Activated B cell treated with CpG ODN at 0.5 μM for 24 hours (primary cell): ENCODE results near the gene RFX2. TPM values are rescaled to one million over a fixed set of nuclear protein-coding genes. Genes with fewer than 3 reads are reported as not detected.

ENCODE experiments used
- ATAC-seq: fragments of 200-7000 bp; cut with Tn5 transposase; one replicate; pipeline ENCODE4 v1.10.0; 2021; ENCODE audit warnings: low read depth, mild to moderate bottlenecking, moderate library complexity
- CTCF ChIA-PET: fragments of 350-600 bp; sonication (Branson Sonifier 250); formaldehyde crosslinking; loops from one replicate; lab custom pipeline; 2021; ENCODE audit warnings: antibody characterized with exemption; lab: Charles Lee
- POLR2A ChIA-PET: fragments of 350-600 bp; sonication (Branson Sonifier 250); formaldehyde crosslinking; loops from one replicate; lab custom pipeline; 2021; ENCODE audit warnings: antibody characterized with exemption; lab: Charles Lee
- DNase-seq: peaks from one replicate; pipeline ENCODE4 v3.0.0; 2022
- H3K27ac Mint-ChIP-seq: one replicate; pipeline ENCODE4 v1.8.0; 2020; ENCODE audit warnings: mixed read lengths
- H3K27me3 Mint-ChIP-seq: one replicate; pipeline ENCODE4 v1.8.0; 2021; ENCODE audit warnings: mixed read lengths
- H3K36me3 Mint-ChIP-seq: one replicate; pipeline ENCODE4 v1.8.0; 2021; ENCODE audit warnings: low read depth, mixed read lengths
- H3K4me1 Mint-ChIP-seq: one replicate; pipeline ENCODE4 v1.8.0; 2021; ENCODE audit warnings: mixed read lengths
- H3K4me3 Mint-ChIP-seq: one replicate; pipeline ENCODE4 v1.8.0; 2020; ENCODE audit warnings: mild to moderate bottlenecking, mixed read lengths
- H3K9me3 Mint-ChIP-seq: one replicate; pipeline ENCODE4 v1.8.0; 2020; ENCODE audit warnings: mixed read lengths
- intact Hi-C: fragments of 100-400 bp; cut with micrococcal nuclease; formaldehyde crosslinking; loops from one replicate; pipeline ENCODE4 v1.15.1; 2024
- total RNA-seq: library from RNA; stranded (reverse); gene quantifications from 2 replicates; pipeline ENCODE4 v1.2.3, GENCODE V29; 2022
- TF ChIP-seq, protein P1 (sequence below): fragments of 200-600 bp; IDR thresholded peaks from one replicate; pipeline ENCODE4 v1.8.0; 2022; ENCODE audit warnings: antibody characterized with exemption, mild to moderate bottlenecking

Gene RFX2
- total RNA-seq, 1 donor from 2014 or later = 7.0 TPM

DNA sequence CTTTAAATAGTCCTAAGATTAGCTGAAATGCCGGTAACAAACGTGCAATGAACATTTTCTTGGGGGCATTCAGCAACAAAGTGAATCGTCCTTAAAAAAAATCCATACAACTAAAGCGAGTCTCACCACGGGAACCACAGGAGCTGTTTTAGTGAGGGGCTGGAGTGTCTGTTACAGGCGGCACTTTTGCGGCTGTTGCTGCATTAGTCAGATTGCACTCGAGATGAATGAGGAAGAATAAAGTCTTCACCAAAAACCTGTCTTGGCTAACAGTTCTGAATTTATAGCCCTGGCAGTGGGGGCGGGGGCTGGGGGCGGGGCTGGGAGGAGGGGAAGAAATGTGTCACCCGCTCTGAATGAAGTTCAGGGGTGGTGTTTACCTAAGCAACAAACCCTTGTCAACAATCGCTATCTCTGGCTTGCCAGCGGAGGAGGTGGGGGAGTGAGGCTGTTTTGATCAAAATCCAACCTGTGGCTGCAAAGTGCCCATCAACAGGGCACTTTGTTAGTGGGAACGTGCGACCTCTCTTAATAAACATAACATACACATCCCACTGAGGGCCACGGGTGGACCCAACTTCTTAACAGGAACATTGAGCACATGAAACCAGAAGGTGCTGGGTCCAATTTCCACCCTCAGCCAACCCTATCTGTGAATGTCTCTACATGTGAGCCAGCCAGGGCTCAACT is 44.5 kb downstream of the RFX2 start:
- intact Hi-C loops = no loop called here
- peaks cover 8% of the 10 kb centered on the region for H3K4me1 Mint-ChIP-seq
- H3K27ac Mint-ChIP-seq = no peak overlapping the region
- TF ChIP-seq, protein P1, sequence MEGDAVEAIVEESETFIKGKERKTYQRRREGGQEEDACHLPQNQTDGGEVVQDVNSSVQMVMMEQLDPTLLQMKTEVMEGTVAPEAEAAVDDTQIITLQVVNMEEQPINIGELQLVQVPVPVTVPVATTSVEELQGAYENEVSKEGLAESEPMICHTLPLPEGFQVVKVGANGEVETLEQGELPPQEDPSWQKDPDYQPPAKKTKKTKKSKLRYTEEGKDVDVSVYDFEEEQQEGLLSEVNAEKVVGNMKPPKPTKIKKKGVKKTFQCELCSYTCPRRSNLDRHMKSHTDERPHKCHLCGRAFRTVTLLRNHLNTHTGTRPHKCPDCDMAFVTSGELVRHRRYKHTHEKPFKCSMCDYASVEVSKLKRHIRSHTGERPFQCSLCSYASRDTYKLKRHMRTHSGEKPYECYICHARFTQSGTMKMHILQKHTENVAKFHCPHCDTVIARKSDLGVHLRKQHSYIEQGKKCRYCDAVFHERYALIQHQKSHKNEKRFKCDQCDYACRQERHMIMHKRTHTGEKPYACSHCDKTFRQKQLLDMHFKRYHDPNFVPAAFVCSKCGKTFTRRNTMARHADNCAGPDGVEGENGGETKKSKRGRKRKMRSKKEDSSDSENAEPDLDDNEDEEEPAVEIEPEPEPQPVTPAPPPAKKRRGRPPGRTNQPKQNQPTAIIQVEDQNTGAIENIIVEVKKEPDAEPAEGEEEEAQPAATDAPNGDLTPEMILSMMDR = no peak
- H3K27me3 Mint-ChIP-seq = peaks cover 9% of the 10 kb centered on the region
- H3K9me3 Mint-ChIP-seq = no peaks in the 10 kb centered on the region
- ChIA-PET POLR2A (no interaction called here), CTCF (no interaction called here)
- ATAC-seq = no peak
- no peaks in the 10 kb centered on the region for H3K36me3 Mint-ChIP-seq
- H3K4me3 Mint-ChIP-seq = no peak overlapping the region
- no peak for DNase-seq

DNA sequence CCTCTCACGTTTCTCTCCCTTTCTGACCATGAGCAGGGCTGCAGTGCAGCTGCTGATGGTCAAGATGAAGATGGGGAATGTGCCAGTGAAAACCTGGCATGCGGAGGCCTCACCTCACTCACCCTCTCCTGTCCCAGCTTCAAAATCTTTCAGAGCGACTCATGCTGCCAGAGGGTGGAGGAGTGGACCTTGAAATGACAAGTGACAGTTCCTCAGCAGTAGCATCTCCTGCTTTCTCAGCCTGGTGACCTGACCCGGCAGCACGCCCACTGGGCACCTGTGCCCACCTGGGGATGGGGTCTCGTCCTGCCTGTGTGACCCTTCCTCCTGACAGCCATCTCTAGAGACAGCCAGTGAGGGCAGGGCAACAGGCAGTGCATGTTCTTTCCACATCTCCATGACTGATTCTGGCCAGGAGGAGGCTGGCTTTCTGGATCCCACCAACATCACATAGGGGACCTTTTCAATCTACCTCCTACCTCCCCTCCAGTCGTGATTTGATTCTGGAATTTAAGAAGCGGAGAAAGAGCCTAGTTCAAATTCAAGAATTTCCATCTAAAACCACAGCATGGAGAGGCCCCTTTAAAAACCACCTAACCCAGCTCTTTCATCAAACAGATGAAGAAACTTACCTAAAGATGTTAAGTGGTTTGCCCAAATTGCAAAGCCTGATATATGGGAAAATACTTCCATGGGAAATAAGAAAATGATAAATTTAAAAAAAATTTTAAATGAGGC is 45.8 kb downstream of the RFX2 start:
- Mint-ChIP-seq H3K36me3 (no peaks in the 10 kb centered on the region), H3K27me3 (peaks cover 9% of the 10 kb centered on the region), H3K9me3 (no peaks in the 10 kb centered on the region), H3K27ac (no peak overlapping the region), H3K4me1 (peaks cover 8% of the 10 kb centered on the region), H3K4me3 (no peak overlapping the region)
- ATAC-seq (no peak), DNase-seq (no peak)
- TF ChIP-seq, protein P1 = no peak
- CTCF ChIA-PET = no interaction called here
- intact Hi-C loops = no loop called here
- POLR2A ChIA-PET = no interaction called here

DNA sequence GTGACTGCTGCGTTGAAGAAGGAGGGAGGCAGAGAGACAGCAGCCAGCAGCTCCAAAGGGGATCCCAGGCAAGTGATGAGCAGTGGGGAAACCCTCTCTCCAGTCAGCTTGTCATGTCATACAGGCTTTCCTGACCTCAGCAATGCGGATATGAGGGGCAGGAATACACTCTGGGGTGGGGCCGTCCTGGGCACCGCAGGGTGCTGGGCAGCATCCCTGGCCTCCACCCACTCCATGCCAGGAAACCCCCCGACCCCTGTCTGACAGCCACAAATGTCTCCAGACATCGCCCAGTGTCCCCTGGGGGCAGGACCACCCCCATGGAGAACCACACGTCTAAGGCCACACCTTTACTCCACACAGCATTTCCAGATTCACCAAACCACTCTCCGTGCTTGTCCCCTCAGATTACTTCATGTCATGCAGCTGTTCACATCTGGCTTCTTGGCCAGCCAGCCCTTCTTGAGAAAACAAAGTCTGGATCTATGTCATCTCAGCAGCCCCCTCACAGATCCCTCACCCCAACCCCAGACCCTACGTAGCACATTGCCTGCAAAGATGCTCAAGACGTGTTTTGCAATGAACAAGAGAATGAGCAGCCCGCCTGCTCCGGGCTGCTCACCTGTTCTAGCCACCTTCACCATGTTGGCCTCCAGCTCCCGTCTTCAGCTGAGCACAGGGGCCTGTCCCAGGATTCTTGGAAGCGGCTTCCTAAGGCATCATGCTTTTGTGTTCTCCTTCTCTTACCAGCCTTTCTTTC is 46.5 kb downstream of the RFX2 start:
- no peaks in the 10 kb centered on the region for H3K9me3 Mint-ChIP-seq
- POLR2A ChIA-PET = no interaction called here
- peaks cover 9% of the 10 kb centered on the region for H3K27me3 Mint-ChIP-seq
- ATAC-seq (no peak), DNase-seq (no peak)
- no peak overlapping the region for H3K27ac Mint-ChIP-seq
- intact Hi-C loops = no loop called here
- CTCF ChIA-PET = no interaction called here
- H3K4me3 Mint-ChIP-seq = no peak overlapping the region
- H3K36me3 Mint-ChIP-seq = no peaks in the 10 kb centered on the region
- TF ChIP-seq, protein P1 = no peak
- H3K4me1 Mint-ChIP-seq = peaks cover 8% of the 10 kb centered on the region

DNA sequence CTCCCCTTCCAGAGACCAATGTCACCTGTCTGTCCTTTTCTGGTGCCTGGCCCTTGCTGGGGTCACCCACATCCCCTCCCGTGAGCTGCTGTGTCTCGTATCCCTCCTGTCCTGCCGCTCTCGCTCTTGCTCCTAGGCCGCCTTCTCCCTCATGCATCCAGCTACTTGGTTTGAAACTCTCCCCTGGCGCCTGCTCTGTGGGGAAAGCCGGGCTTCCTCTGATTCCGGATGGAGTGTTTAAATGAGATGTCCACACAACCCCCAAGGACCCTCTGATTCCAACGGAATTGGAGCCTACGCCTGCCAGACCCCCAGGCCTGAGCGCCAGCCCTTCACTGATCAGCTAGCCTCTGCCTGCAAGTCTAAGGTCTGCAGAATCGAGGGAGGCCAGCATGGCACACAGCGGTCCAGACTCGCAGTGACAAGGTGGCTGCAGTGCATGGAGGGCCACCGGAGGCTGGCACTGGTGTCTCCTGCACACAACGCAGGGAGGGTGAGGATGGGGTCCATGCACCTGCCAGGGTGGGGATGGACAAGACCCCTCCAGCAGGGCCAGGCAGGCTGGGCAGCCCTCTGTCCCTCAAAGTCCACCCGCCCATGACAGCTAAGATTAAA is 47.2 kb downstream of the RFX2 start:
- TF ChIP-seq, protein P1 = no peak
- Mint-ChIP-seq H3K9me3 (no peaks in the 10 kb centered on the region), H3K27me3 (peaks cover 9% of the 10 kb centered on the region), H3K4me3 (no peak overlapping the region), H3K27ac (no peak overlapping the region), H3K4me1 (peaks cover 8% of the 10 kb centered on the region), H3K36me3 (no peaks in the 10 kb centered on the region)
- intact Hi-C loops = no loop called here
- DNase-seq (no peak), ATAC-seq (no peak)
- ChIA-PET POLR2A (no interaction called here), CTCF (no interaction called here)
